ENCODE results near the gene VAT1. TPM values are rescaled to one million over a fixed set of nuclear protein-coding genes. Genes with fewer than 3 reads are reported as not detected.

The VAT1 gene
- total and polyA plus RNA-seq, 2 of the 13 experiments (the other 11 are each of a cell fraction or from before 2014, with no cell fraction given): 143 to 205 TPM

- H3K27ac ChIP-seq (ENCODE audit: extremely low read length, insufficient read depth, low read length): no peak overlapping the region
- H3K79me2 ChIP-seq (ENCODE audit: insufficient read depth, low read length): peaks cover 26% of the 10 kb centered on the region
- no peaks in the 10 kb centered on the region for H4K20me1 ChIP-seq (ENCODE audit: insufficient read depth, low read length)
- H3K9me3 ChIP-seq (ENCODE audit: low read length): no peaks in the 10 kb centered on the region
- H3K4me2 ChIP-seq (ENCODE audit: low read depth, low read length): no peak overlapping the region
- 90% methylated on average over 4 of the region's 4 CpGs for WGBS (ENCODE audit: low lambda C conversion rate)
- no peak overlapping the region for H2AFZ ChIP-seq (ENCODE audit: low read length)
- H3K4me3 ChIP-seq (replicated peaks in 1 of 3; ENCODE audit: insufficient read depth in 1 of 3, low read depth in 2 of 3, low read length in 3 of 3): no peak overlapping the region
- H3K9ac ChIP-seq (ENCODE audit: insufficient read depth, low read depth, low read length): no peak overlapping the region
- FAIRE-seq (no peak), ATAC-seq (no peak), DNase-seq (ENCODE audit: low spot score) (no peak)
- intact Hi-C loops (cut with micrococcal nuclease; ENCODE audit: unreplicated experiment): no loop called here
- H3K4me1 ChIP-seq (ENCODE audit: insufficient read depth, low read length): peaks cover 56% of the 10 kb centered on the region
- ChIA-PET POLR2A (interaction anchor here (1.6 to 4.5 kb wide), 2 partner anchors 8 to 21 kb away, joined by 7 to 55 read pairs; partner anchors contain the start of gene RPL27), CTCF (ENCODE audit: low intra/inter-chr PET ratio, low total read pairs) (no interaction called here)
- in situ Hi-C loops (cut with HindIII; ENCODE audit: extremely low pct_ligation_motif_present, low pct_unique_long_range_greater_than_20kb): no loop called here
- TF ChIP-seq POGZ (CRISPR knock-in tag; IDR thresholded peaks at IDR 0.05) (no peak), CEBPB (IDR thresholded peaks at IDR 0.05; ENCODE audit: borderline replicate concordance, low read depth, low read length) (peak; percentile 45; the same call in 1 of the 2 replicates)
- H3K36me3 ChIP-seq (replicated peaks in 1 of 2; ENCODE audit: control insufficient read depth in 1 of 2, insufficient read depth in 2 of 2, low read length in 2 of 2): peaks cover 26 to 56% of the 10 kb centered on the region in 2 experiments
- BruUV-seq (replicated peaks): no TSS peak
- H3K27me3 ChIP-seq (ENCODE audit: control insufficient read depth in 1 of 2, insufficient read depth in 2 of 2, low read length in 2 of 2): no peaks in the 10 kb centered on the region; a peak in 1 of 5 replicates
Observed at GRCh38 chr17:43018932-43019331, 3.3 kb downstream of the VAT1 start.

DNA sequence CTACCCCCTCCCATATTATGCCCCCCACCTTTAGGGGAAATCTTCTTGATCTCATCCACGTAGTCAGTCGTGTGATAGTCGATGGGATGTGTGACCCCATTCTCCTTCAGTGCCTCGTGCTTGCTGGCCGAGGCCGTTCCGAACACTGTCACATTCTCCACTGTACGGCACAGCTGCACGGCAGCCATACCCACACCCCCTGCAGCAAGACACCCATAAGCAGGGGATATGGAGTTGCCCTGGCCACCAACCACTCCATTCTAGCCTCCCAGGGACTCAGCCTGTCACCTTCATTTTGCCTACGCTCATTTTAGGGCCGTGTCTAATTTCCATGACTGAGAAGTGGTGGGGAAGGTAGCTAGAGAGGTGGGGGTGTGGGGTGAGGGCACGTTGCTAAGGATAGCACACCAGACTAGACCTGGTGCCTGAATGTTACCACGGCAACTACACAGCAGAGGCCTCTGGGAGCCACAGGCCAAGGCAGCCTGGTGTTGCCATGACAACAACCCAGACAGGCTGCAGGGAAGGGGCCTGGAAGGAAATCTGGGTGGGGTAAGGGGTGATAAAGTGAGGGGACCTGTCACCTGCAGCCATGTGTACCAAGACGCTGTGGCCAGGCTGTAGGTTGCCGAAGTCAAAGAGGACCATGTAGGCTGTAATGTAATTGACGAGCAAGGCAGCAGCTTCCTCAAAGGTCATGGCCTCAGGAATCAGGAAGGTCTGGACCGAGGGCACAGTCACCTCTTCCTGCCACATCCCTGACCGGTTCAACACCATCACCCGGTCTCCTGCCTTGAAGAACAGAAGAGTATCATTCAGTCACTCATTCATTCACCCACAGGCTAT, 4.0 kb downstream of the VAT1 start:
- Histone ChIP-seq H3K79me2 (ENCODE audit: insufficient read depth, low read length) (peaks cover 26% of the 10 kb centered on the region), H3K4me3 (replicated peaks in 1 of 3; ENCODE audit: insufficient read depth in 1 of 3, low read depth in 2 of 3, low read length in 3 of 3) (no peak overlapping the region), H3K27me3 (ENCODE audit: control insufficient read depth in 1 of 2, insufficient read depth in 2 of 2, low read length in 2 of 2) (no peaks in the 10 kb centered on the region; a peak in 1 of 5 replicates), H3K9ac (ENCODE audit: insufficient read depth, low read depth, low read length) (no peak overlapping the region), H3K9me3 (ENCODE audit: low read length) (no peaks in the 10 kb centered on the region), H3K27ac (ENCODE audit: extremely low read length, insufficient read depth, low read length) (no peak overlapping the region), H4K20me1 (ENCODE audit: insufficient read depth, low read length) (no peaks in the 10 kb centered on the region), H3K36me3 (replicated peaks in 1 of 2; ENCODE audit: control insufficient read depth in 1 of 2, insufficient read depth in 2 of 2, low read length in 2 of 2) (peaks cover 30 to 63% of the 10 kb centered on the region in 2 experiments), H2AFZ (ENCODE audit: low read length) (no peak overlapping the region), H3K4me1 (ENCODE audit: insufficient read depth, low read length) (peaks cover 62% of the 10 kb centered on the region), H3K4me2 (ENCODE audit: low read depth, low read length) (no peak overlapping the region)
- BruUV-seq (replicated peaks): no TSS peak
- intact Hi-C loops (cut with micrococcal nuclease; ENCODE audit: unreplicated experiment) (no loop called here), in situ Hi-C loops (cut with HindIII; ENCODE audit: extremely low pct_ligation_motif_present, low pct_unique_long_range_greater_than_20kb) (no loop called here)
- ChIA-PET CTCF (ENCODE audit: low intra/inter-chr PET ratio, low total read pairs) (no interaction called here), POLR2A (interaction anchor here (0.6 to 4.5 kb wide), 3 partner anchors 7 to 630 kb away, joined by 3 to 55 read pairs (median 7); partner anchors contain the start of genes RPL27 and STAT3)
- no peak for DNase-seq (ENCODE audit: low spot score)
- ATAC-seq: no peak
- FAIRE-seq: no peak
- 97% methylated on average over 17 of the region's 19 CpGs for WGBS (ENCODE audit: low lambda C conversion rate)
- TF ChIP-seq, protein P1, sequence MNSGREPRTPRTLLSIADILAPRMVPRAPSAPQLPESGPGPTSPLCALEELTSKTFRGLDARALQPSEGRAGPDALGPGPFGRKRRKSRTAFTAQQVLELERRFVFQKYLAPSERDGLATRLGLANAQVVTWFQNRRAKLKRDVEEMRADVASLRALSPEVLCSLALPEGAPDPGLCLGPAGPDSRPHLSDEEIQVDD (CRISPR knock-in tag; IDR thresholded peaks at IDR 0.05; ENCODE audit: borderline replicate concordance): no peak
- no peak for TF ChIP-seq TBL1XR1 (IDR thresholded peaks at IDR 0.05; ENCODE audit: borderline replicate concordance, low read length, partially characterized antibody)
- TF ChIP-seq SOX6 (IDR thresholded peaks at IDR 0.05): no peak
- no peak for TF ChIP-seq SOX6 (CRISPR knock-in tag; IDR thresholded peaks at IDR 0.05)
- no peak for TF ChIP-seq PPARG (CRISPR knock-in tag; conservative IDR thresholded peaks at IDR 0.05)
- TF ChIP-seq, protein P2, sequence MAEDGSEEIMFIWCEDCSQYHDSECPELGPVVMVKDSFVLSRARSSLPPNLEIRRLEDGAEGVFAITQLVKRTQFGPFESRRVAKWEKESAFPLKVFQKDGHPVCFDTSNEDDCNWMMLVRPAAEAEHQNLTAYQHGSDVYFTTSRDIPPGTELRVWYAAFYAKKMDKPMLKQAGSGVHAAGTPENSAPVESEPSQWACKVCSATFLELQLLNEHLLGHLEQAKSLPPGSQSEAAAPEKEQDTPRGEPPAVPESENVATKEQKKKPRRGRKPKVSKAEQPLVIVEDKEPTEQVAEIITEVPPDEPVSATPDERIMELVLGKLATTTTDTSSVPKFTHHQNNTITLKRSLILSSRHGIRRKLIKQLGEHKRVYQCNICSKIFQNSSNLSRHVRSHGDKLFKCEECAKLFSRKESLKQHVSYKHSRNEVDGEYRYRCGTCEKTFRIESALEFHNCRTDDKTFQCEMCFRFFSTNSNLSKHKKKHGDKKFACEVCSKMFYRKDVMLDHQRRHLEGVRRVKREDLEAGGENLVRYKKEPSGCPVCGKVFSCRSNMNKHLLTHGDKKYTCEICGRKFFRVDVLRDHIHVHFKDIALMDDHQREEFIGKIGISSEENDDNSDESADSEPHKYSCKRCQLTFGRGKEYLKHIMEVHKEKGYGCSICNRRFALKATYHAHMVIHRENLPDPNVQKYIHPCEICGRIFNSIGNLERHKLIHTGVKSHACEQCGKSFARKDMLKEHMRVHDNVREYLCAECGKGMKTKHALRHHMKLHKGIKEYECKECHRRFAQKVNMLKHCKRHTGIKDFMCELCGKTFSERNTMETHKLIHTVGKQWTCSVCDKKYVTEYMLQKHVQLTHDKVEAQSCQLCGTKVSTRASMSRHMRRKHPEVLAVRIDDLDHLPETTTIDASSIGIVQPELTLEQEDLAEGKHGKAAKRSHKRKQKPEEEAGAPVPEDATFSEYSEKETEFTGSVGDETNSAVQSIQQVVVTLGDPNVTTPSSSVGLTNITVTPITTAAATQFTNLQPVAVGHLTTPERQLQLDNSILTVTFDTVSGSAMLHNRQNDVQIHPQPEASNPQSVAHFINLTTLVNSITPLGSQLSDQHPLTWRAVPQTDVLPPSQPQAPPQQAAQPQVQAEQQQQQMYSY (CRISPR knock-in tag; IDR thresholded peaks at IDR 0.05): no peak
- TF ChIP-seq HNRNPL (IDR thresholded peaks at IDR 0.05; ENCODE audit: low read depth, low read length): no peak
- no peak for TF ChIP-seq ZNF484 (CRISPR knock-in tag; IDR thresholded peaks at IDR 0.05; ENCODE audit: borderline replicate concordance, low read depth)
